WTC11 (cell line): Measurements from ENCODE around the gene AKR1C3. TPM values are rescaled to one million over a fixed set of nuclear protein-coding genes. Genes with fewer than 3 reads are reported as not detected.
"Not testable (repeated sequence)": the region's sequence is repeated elsewhere in the genome, so short reads cannot be mapped to it uniquely, and the experiment has no call there.

ENCODE experiments used
- ATAC-seq: fragments of 200-7000 bp; cut with Tn5 transposase; 2 replicates; pipeline ENCODE4 v1.10.0; 2021; ENCODE audit warnings: mild to moderate bottlenecking, moderate library complexity
- CTCF ChIA-PET: fragments of 300-600 bp; sonication (Branson Sonifier 250); formaldehyde crosslinking; loops from one replicate; lab custom pipeline; 2021; ENCODE audit warnings: antibody characterized with exemption; lab: Charles Lee
- POLR2A ChIA-PET: fragments of 350-600 bp; sonication (Branson Sonifier 250); formaldehyde crosslinking; loops from one replicate; lab custom pipeline; 2021; ENCODE audit warnings: antibody characterized with exemption; lab: Charles Lee
- DNase-seq: peaks from one replicate; pipeline ENCODE4 v3.0.0; 2021; ENCODE audit warnings: low spot score
- H3K27ac Mint-ChIP-seq: 2 replicates; pipeline ENCODE4 v1.8.0; 2021; ENCODE audit warnings: mixed read lengths
- H3K27me3 Mint-ChIP-seq: 2 replicates; pipeline ENCODE4 v1.8.0; 2021; ENCODE audit warnings: low read depth, mild to moderate bottlenecking, moderate library complexity, mixed read lengths
- H3K36me3 Mint-ChIP-seq: 2 replicates; pipeline ENCODE4 v1.8.0; 2021; ENCODE audit warnings: mixed read lengths
- H3K4me1 Mint-ChIP-seq: 2 replicates; pipeline ENCODE4 v1.8.0; 2022; ENCODE audit warnings: mixed read lengths
- H3K4me3 Mint-ChIP-seq: 2 replicates; pipeline ENCODE4 v1.8.0; 2021; ENCODE audit warnings: mild to moderate bottlenecking, moderate library complexity, mixed read lengths
- H3K9me3 Mint-ChIP-seq: 2 replicates; pipeline ENCODE4 v1.8.0; 2021; ENCODE audit warnings: mixed read lengths
- CREB1 ChIP-seq: sonication (generic); formaldehyde crosslinking; IDR thresholded peaks from 2 replicates; pipeline ENCODE4 v1.8.0; 2023; ENCODE audit warnings: mild to moderate bottlenecking, missing genetic modification reagents
- GABPB1 ChIP-seq: sonication (generic); formaldehyde crosslinking; IDR thresholded peaks from 2 replicates; pipeline ENCODE4 v1.8.1; 2023; ENCODE audit warnings: mild to moderate bottlenecking, missing genetic modification reagents
- RELA ChIP-seq: sonication (generic); formaldehyde crosslinking; IDR thresholded peaks from 2 replicates; pipeline ENCODE4 v1.8.1; 2022; ENCODE audit warnings: missing genetic modification reagents, mild to moderate bottlenecking, borderline replicate concordance
- SMAD3 ChIP-seq: sonication (generic); formaldehyde crosslinking; IDR thresholded peaks from 2 replicates; pipeline ENCODE4 v1.8.0; 2022; ENCODE audit warnings: missing genetic modification reagents, mild to moderate bottlenecking, borderline replicate concordance
- SMAD4 ChIP-seq: sonication (generic); formaldehyde crosslinking; IDR thresholded peaks from 2 replicates; pipeline ENCODE4 v1.8.0; 2022; ENCODE audit warnings: mild to moderate bottlenecking, missing genetic modification reagents
- SOX15 ChIP-seq: fragments of 250-450 bp; sonication (Bioruptor Pico); IDR thresholded peaks from 2 replicates; pipeline ENCODE4 v1.9.0; 2021; ENCODE audit warnings: mild to moderate bottlenecking
- ZNF396 ChIP-seq: fragments of 250-450 bp; sonication (Bioruptor Pico); IDR thresholded peaks from 2 replicates; pipeline ENCODE4 v1.8.0; 2021; ENCODE audit warnings: mild to moderate bottlenecking, moderate library complexity, borderline replicate concordance
- total RNA-seq: library from RNA; stranded (reverse); gene quantifications from 3 replicates; pipeline ENCODE4 v1.2.3, GENCODE V29; 2021
- TF ChIP-seq, protein P1 (sequence below): fragments of 250-450 bp; sonication (Bioruptor Pico); IDR thresholded peaks from 2 replicates; pipeline ENCODE4 v1.9.0; 2021; ENCODE audit warnings: mild to moderate bottlenecking, borderline replicate concordance
- TF ChIP-seq, protein P2 (sequence below): sonication (generic); formaldehyde crosslinking; IDR thresholded peaks from 2 replicates; pipeline ENCODE4 v1.8.0; 2023; ENCODE audit warnings: mild to moderate bottlenecking, missing genetic modification reagents

The AKR1C3 gene
- total RNA-seq, 1 experiment from 2014 or later: 6.7 TPM

GRCh38 chr10:5123886-5124285, 29.7 kb downstream of the AKR1C3 start (continued):
- no peak for TF ChIP-seq SMAD3 (CRISPR knock-in tag)
- TF ChIP-seq GABPB1 (CRISPR knock-in tag): no peak

- Mint-ChIP-seq H3K27ac (no peak overlapping the region), H3K36me3 (peaks cover 7% of the 10 kb centered on the region), H3K27me3 (no peaks in the 10 kb centered on the region; the same call in 1 of the 2 replicates), H3K4me1 (no peaks in the 10 kb centered on the region), H3K9me3 (peaks cover 61% of the 10 kb centered on the region), H3K4me3 (no peak overlapping the region)
- POLR2A ChIA-PET: no interaction called here
- no peak for TF ChIP-seq RELA (CRISPR knock-in tag)
- no peak for TF ChIP-seq SOX15 (CRISPR knock-in tag)
- DNase-seq (no peak), ATAC-seq (no peak)
- CTCF ChIA-PET: no interaction called here
Observed at GRCh38 chr10:5125315-5126044, 31.3 kb downstream of the AKR1C3 start.

DNA sequence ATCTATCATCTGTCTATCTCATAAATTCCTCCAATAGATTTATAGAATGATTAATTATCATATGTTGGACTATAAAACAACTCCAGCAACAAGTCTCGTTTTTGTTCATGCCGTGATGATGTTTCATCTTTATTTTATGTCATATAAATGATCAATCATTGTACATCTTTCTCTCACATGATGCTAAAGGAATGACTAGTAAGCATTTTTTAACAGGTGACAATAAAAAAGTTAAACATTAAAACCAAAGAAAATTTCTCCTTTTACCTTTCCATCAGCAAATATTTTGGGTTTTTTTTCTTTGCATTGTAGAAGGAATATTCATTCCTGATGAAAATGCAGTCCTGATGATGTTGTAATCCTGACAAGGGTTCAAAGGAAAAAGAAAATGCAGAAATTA, 41.4 kb downstream of the AKR1C3 start:
- Mint-ChIP-seq H3K27ac (no peak overlapping the region), H3K27me3 (peaks cover 3% of the 10 kb centered on the region; the same call in 1 of the 2 replicates), H3K4me1 (no peaks in the 10 kb centered on the region), H3K9me3 (peaks cover 79% of the 10 kb centered on the region), H3K36me3 (peaks cover 31% of the 10 kb centered on the region)
- DNase-seq: no peak
- ChIA-PET POLR2A (no interaction called here), CTCF (no interaction called here)
- TF ChIP-seq, protein P1, sequence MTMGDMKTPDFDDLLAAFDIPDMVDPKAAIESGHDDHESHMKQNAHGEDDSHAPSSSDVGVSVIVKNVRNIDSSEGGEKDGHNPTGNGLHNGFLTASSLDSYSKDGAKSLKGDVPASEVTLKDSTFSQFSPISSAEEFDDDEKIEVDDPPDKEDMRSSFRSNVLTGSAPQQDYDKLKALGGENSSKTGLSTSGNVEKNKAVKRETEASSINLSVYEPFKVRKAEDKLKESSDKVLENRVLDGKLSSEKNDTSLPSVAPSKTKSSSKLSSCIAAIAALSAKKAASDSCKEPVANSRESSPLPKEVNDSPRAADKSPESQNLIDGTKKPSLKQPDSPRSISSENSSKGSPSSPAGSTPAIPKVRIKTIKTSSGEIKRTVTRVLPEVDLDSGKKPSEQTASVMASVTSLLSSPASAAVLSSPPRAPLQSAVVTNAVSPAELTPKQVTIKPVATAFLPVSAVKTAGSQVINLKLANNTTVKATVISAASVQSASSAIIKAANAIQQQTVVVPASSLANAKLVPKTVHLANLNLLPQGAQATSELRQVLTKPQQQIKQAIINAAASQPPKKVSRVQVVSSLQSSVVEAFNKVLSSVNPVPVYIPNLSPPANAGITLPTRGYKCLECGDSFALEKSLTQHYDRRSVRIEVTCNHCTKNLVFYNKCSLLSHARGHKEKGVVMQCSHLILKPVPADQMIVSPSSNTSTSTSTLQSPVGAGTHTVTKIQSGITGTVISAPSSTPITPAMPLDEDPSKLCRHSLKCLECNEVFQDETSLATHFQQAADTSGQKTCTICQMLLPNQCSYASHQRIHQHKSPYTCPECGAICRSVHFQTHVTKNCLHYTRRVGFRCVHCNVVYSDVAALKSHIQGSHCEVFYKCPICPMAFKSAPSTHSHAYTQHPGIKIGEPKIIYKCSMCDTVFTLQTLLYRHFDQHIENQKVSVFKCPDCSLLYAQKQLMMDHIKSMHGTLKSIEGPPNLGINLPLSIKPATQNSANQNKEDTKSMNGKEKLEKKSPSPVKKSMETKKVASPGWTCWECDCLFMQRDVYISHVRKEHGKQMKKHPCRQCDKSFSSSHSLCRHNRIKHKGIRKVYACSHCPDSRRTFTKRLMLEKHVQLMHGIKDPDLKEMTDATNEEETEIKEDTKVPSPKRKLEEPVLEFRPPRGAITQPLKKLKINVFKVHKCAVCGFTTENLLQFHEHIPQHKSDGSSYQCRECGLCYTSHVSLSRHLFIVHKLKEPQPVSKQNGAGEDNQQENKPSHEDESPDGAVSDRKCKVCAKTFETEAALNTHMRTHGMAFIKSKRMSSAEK: no peak
- TF ChIP-seq, all 79 proteins: peak for 0
- ATAC-seq: no peak
- H3K4me3 Mint-ChIP-seq: no peak overlapping the region

DNA sequence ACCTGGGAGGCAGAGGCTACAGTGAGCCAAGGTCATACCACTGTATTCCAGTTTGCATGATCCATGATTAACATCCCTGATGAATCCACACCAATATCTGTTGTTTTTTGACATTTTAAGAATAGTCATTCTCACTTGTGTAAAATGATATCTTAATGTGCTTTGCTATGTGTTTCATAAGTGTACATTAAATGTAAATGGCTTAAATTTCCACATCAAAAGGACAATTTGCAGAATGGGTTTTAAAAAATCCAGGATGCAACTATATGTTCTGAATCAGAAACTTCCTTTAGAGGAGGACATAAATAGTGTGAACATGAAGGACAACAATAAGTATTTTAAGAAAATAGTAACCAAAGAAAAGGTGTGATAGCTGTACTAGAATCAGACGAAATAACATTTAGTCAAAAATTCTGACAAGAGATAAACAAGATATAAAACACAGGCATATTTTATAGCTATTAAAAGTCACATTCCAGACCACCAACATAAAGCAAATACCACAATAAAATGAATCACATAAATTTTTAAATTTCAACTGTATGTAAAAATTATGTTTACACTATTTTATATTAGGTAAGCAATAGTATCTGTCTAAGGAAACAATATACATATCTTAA, 42.4 kb downstream of the AKR1C3 start:
- CTCF ChIA-PET: no interaction called here
- no peak for DNase-seq
- Mint-ChIP-seq H3K27ac (no peak overlapping the region), H3K4me1 (no peaks in the 10 kb centered on the region), H3K9me3 (peaks cover 79% of the 10 kb centered on the region), H3K4me3 (no peak overlapping the region), H3K36me3 (peaks cover 35% of the 10 kb centered on the region)
- ATAC-seq: no peak
- POLR2A ChIA-PET: no interaction called here
- TF ChIP-seq ZNF396 (CRISPR knock-in tag) (no peak), CREB1 (CRISPR knock-in tag) (no peak), SMAD4 (CRISPR knock-in tag) (no peak)
- TF ChIP-seq, protein P2, sequence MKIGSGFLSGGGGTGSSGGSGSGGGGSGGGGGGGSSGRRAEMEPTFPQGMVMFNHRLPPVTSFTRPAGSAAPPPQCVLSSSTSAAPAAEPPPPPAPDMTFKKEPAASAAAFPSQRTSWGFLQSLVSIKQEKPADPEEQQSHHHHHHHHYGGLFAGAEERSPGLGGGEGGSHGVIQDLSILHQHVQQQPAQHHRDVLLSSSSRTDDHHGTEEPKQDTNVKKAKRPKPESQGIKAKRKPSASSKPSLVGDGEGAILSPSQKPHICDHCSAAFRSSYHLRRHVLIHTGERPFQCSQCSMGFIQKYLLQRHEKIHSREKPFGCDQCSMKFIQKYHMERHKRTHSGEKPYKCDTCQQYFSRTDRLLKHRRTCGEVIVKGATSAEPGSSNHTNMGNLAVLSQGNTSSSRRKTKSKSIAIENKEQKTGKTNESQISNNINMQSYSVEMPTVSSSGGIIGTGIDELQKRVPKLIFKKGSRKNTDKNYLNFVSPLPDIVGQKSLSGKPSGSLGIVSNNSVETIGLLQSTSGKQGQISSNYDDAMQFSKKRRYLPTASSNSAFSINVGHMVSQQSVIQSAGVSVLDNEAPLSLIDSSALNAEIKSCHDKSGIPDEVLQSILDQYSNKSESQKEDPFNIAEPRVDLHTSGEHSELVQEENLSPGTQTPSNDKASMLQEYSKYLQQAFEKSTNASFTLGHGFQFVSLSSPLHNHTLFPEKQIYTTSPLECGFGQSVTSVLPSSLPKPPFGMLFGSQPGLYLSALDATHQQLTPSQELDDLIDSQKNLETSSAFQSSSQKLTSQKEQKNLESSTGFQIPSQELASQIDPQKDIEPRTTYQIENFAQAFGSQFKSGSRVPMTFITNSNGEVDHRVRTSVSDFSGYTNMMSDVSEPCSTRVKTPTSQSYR (CRISPR knock-in tag): no peak
- TF ChIP-seq, all 79 proteins: peak for 0
- H3K27me3 Mint-ChIP-seq: peaks cover 3% of the 10 kb centered on the region; the same call in 1 of the 2 replicates

DNA sequence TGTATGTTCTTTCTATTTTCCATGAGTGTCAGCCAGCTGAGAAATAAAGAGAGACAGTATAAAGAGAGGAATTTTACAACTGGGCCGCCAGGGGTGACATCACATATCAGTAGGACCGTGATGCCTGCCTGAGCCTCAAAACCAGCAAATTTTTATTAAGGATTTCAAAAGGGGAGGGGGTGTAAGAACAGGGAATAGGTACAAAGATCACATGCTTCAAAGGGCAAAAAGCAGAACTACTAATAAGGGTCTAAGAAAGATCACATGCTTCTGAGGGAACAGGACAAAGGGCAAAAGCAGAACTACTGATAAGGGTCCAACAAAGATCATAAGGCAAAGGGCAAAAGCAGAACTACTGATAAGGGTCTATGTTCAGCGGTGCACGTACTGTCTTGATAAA, 43.5 kb downstream of the AKR1C3 start:
- H3K4me1 Mint-ChIP-seq, POLR2A ChIA-PET, ATAC-seq, H3K27ac Mint-ChIP-seq, CTCF ChIA-PET, DNase-seq, H3K4me3 Mint-ChIP-seq, H3K27me3 Mint-ChIP-seq: not testable (repeated sequence)
- Mint-ChIP-seq H3K9me3 (peaks cover 77% of the 10 kb centered on the region), H3K36me3 (peaks cover 35% of the 10 kb centered on the region)
